Activated CD4-positive, alpha-beta memory T cell treated with anti-CD3 and anti-CD28 coated beads for 36 hours (primary cell): ENCODE measurements around the gene HVCN1. TPM values are rescaled to one million over a fixed set of nuclear protein-coding genes. Genes with fewer than 3 reads are reported as not detected.

ENCODE experiments used
- CTCF ChIA-PET: fragments of 350-600 bp; sonication (Branson Sonifier 250); formaldehyde crosslinking; loops from one replicate; lab custom pipeline; 2021; ENCODE audit warnings: antibody characterized with exemption, inconsistent platforms; lab: Charles Lee
- POLR2A ChIA-PET: fragments of 350-600 bp; sonication (Branson Sonifier 250); formaldehyde crosslinking; loops from one replicate; lab custom pipeline; 2021; ENCODE audit warnings: antibody characterized with exemption; lab: Charles Lee
- DNase-seq: peaks from one replicate; pipeline ENCODE4 v3.0.0-alpha.2; 2020
- H3K27ac Mint-ChIP-seq: one replicate; pipeline ENCODE4 v1.8.0; 2021; ENCODE audit warnings: mixed read lengths
- H3K27me3 Mint-ChIP-seq: one replicate; pipeline ENCODE4 v1.8.0; 2021; ENCODE audit warnings: mixed read lengths
- H3K36me3 Mint-ChIP-seq: one replicate; pipeline ENCODE4 v1.8.0; 2021; ENCODE audit warnings: mixed read lengths
- H3K4me1 Mint-ChIP-seq: one replicate; pipeline ENCODE4 v1.8.0; 2021; ENCODE audit warnings: low read depth, mixed read lengths
- H3K4me3 Mint-ChIP-seq: one replicate; pipeline ENCODE4 v1.8.0; 2021; ENCODE audit warnings: mild to moderate bottlenecking, mixed read lengths
- H3K9me3 Mint-ChIP-seq: one replicate; pipeline ENCODE4 v1.8.0; 2021; ENCODE audit warnings: mixed read lengths
- intact Hi-C: fragments of 100-400 bp; cut with micrococcal nuclease; formaldehyde crosslinking; loops from one replicate; pipeline ENCODE4 v1.15.1; 2023
- total RNA-seq, 2 experiments: library from RNA; stranded (reverse); gene quantifications; one replicate each; pipeline ENCODE4 v1.2.3, GENCODE V29; 2021

HVCN1 gene
- total RNA-seq, 2 experiments from 2014 or later, result 4.0 to 4.1 TPM

- intact Hi-C loops, result no loop called here
These were observed 4.5 kb downstream of the HVCN1 start for GRCh38 chr12:110684312-110684836.

GRCh38 chr12:110683888-110684287 lies 5.0 kb downstream of the HVCN1 start:
- H3K27me3 Mint-ChIP-seq, result no peaks in the 10 kb centered on the region
- H3K4me3 Mint-ChIP-seq, result no peak overlapping the region
- DNase-seq, result no peak
- H3K27ac Mint-ChIP-seq, result no peak overlapping the region
- POLR2A ChIA-PET, result interaction anchor here (0.6 kb wide), 1 partner anchor 65 kb away, joined by 3 read pairs; no protein-coding TSS in a partner anchor
- H3K4me1 Mint-ChIP-seq, result peaks cover 12% of the 10 kb centered on the region
- H3K36me3 Mint-ChIP-seq, result no peaks in the 10 kb centered on the region
- CTCF ChIA-PET, result no interaction called here
- H3K9me3 Mint-ChIP-seq, result no peaks in the 10 kb centered on the region
- intact Hi-C loops, result no loop called here

More at GRCh38 chr12:110684312-110684836, 4.5 kb downstream of the HVCN1 start:
- Mint-ChIP-seq H3K4me3 (no peak overlapping the region), H3K27ac (no peak overlapping the region), H3K27me3 (no peaks in the 10 kb centered on the region), H3K9me3 (no peaks in the 10 kb centered on the region), H3K36me3 (no peaks in the 10 kb centered on the region), H3K4me1 (peaks cover 13% of the 10 kb centered on the region)
- no peak for DNase-seq
- ChIA-PET CTCF (no interaction called here), POLR2A (interaction anchor here (0.6 kb wide), 1 partner anchor 65 kb away, joined by 3 read pairs; no protein-coding TSS in a partner anchor)

- POLR2A ChIA-PET, result no interaction called here
- no peak overlapping the region for H3K4me3 Mint-ChIP-seq
- no peak for DNase-seq
- peaks cover 12% of the 10 kb centered on the region for H3K4me1 Mint-ChIP-seq
- no peaks in the 10 kb centered on the region for H3K27me3 Mint-ChIP-seq
- no peaks in the 10 kb centered on the region for H3K36me3 Mint-ChIP-seq
- H3K9me3 Mint-ChIP-seq, result no peaks in the 10 kb centered on the region
- H3K27ac Mint-ChIP-seq, result no peak overlapping the region
- intact Hi-C loops, result no loop called here
- CTCF ChIA-PET, result no interaction called here
These were observed 8.9 kb downstream of the HVCN1 start for GRCh38 chr12:110680032-110680431.

GRCh38 chr12:110679201-110679600 lies 9.7 kb downstream of the HVCN1 start:
- POLR2A ChIA-PET, result no interaction called here
- Mint-ChIP-seq H3K27me3 (no peaks in the 10 kb centered on the region), H3K9me3 (peaks cover 5% of the 10 kb centered on the region), H3K27ac (no peak overlapping the region), H3K4me1 (peaks cover 12% of the 10 kb centered on the region), H3K4me3 (no peak overlapping the region), H3K36me3 (peaks cover 3% of the 10 kb centered on the region)
- intact Hi-C loops, result no loop called here
- CTCF ChIA-PET, result no interaction called here
- no peak for DNase-seq

- DNase-seq, result no peak
- no peak overlapping the region for H3K4me3 Mint-ChIP-seq
- ChIA-PET POLR2A (no interaction called here), CTCF (no interaction called here)
- intact Hi-C loops, result no loop called here
- H3K36me3 Mint-ChIP-seq, result peaks cover 3% of the 10 kb centered on the region
- H3K9me3 Mint-ChIP-seq, result peaks cover 5% of the 10 kb centered on the region
- no peaks in the 10 kb centered on the region for H3K27me3 Mint-ChIP-seq
- H3K27ac Mint-ChIP-seq, result no peak overlapping the region
- peaks cover 12% of the 10 kb centered on the region for H3K4me1 Mint-ChIP-seq
These were observed 10.9 kb downstream of the HVCN1 start for GRCh38 chr12:110677982-110678381.

GRCh38 chr12:110677206-110677911 lies 11.6 kb downstream of the HVCN1 start:
- Mint-ChIP-seq H3K4me1 (peaks cover 15% of the 10 kb centered on the region), H3K36me3 (peaks cover 3% of the 10 kb centered on the region), H3K27me3 (no peaks in the 10 kb centered on the region), H3K27ac (no peak overlapping the region), H3K9me3 (peaks cover 5% of the 10 kb centered on the region), H3K4me3 (no peak overlapping the region)
- intact Hi-C loops, result no loop called here
- POLR2A ChIA-PET, result no interaction called here
- CTCF ChIA-PET, result no interaction called here
- no peak for DNase-seq

GRCh38 chr12:110676171-110676570 lies 12.7 kb downstream of the HVCN1 start:
- Mint-ChIP-seq H3K4me3 (no peak overlapping the region), H3K27me3 (no peaks in the 10 kb centered on the region), H3K9me3 (peaks cover 5% of the 10 kb centered on the region), H3K4me1 (peaks cover 15% of the 10 kb centered on the region), H3K36me3 (peaks cover 3% of the 10 kb centered on the region), H3K27ac (no peak overlapping the region)
- ChIA-PET CTCF (interaction anchor here (1.2 kb wide), 1 partner anchor 12 kb away, joined by 3 read pairs; no protein-coding TSS in a partner anchor), POLR2A (no interaction called here)
- intact Hi-C loops, result no loop called here
- no peak for DNase-seq

GRCh38 chr12:110670161-110670701 lies 18.7 kb downstream of the HVCN1 start:
- peaks cover 9% of the 10 kb centered on the region for H3K36me3 Mint-ChIP-seq
- POLR2A ChIA-PET, result no interaction called here
- peak overlapping the region; percentile 70 for H3K27ac Mint-ChIP-seq

GRCh38 chr12:110669193-110669502 lies 19.8 kb downstream of the HVCN1 start:
- peaks cover 21% of the 10 kb centered on the region for H3K4me1 Mint-ChIP-seq
- CTCF ChIA-PET, result no interaction called here
- POLR2A ChIA-PET, result no interaction called here

More at GRCh38 chr12:110670161-110670701, 18.7 kb downstream of the HVCN1 start:
- Mint-ChIP-seq H3K9me3 (peaks cover 11% of the 10 kb centered on the region), H3K4me1 (peaks cover 21% of the 10 kb centered on the region), H3K27me3 (no peaks in the 10 kb centered on the region), H3K4me3 (no peak overlapping the region)
- DNase-seq, result peak; percentile 59
- CTCF ChIA-PET, result no interaction called here
- intact Hi-C loops, result no loop called here

GRCh38 chr12:110668480-110669192 lies 20.3 kb downstream of the HVCN1 start:
- H3K27ac Mint-ChIP-seq, result peak overlapping the region; percentile 0

More at GRCh38 chr12:110669193-110669502, 19.8 kb downstream of the HVCN1 start:
- H3K4me3 Mint-ChIP-seq, result no peak overlapping the region
- H3K27ac Mint-ChIP-seq, result peak overlapping the region; percentile 0
- intact Hi-C loops, result no loop called here
- peaks cover 17% of the 10 kb centered on the region for H3K9me3 Mint-ChIP-seq
- H3K27me3 Mint-ChIP-seq, result no peaks in the 10 kb centered on the region
- no peak for DNase-seq
- peaks cover 14% of the 10 kb centered on the region for H3K36me3 Mint-ChIP-seq

GRCh38 chr12:110667671-110668070 lies 21.2 kb downstream of the HVCN1 start:
- ChIA-PET CTCF (no interaction called here), POLR2A (interaction anchor here (1.2 kb wide), 1 partner anchor 11 kb away, joined by 3 read pairs; no protein-coding TSS in a partner anchor)
- no peak for DNase-seq
- intact Hi-C loops, result no loop called here
- no peak overlapping the region for H3K4me3 Mint-ChIP-seq
- H3K4me1 Mint-ChIP-seq, result peaks cover 20% of the 10 kb centered on the region
- peaks cover 19% of the 10 kb centered on the region for H3K9me3 Mint-ChIP-seq
- peaks cover 14% of the 10 kb centered on the region for H3K36me3 Mint-ChIP-seq
- H3K27me3 Mint-ChIP-seq, result no peaks in the 10 kb centered on the region
- H3K27ac Mint-ChIP-seq, result no peak overlapping the region

More at GRCh38 chr12:110668480-110669192, 20.3 kb downstream of the HVCN1 start:
- intact Hi-C loops, result no loop called here
- Mint-ChIP-seq H3K36me3 (peaks cover 14% of the 10 kb centered on the region), H3K27me3 (no peaks in the 10 kb centered on the region), H3K4me1 (peaks cover 21% of the 10 kb centered on the region), H3K4me3 (no peak overlapping the region), H3K9me3 (peaks cover 19% of the 10 kb centered on the region)
- CTCF ChIA-PET, result interaction anchor here (0.8 kb wide), 1 partner anchor 53 kb away, joined by 3 read pairs; no protein-coding TSS in a partner anchor
- no peak for DNase-seq
- POLR2A ChIA-PET, result interaction anchor here (1.2 kb wide), 1 partner anchor 12 kb away, joined by 3 read pairs; no protein-coding TSS in a partner anchor

- POLR2A ChIA-PET, result no interaction called here
- Mint-ChIP-seq H3K4me3 (no peak overlapping the region), H3K36me3 (peaks cover 14% of the 10 kb centered on the region), H3K27me3 (no peaks in the 10 kb centered on the region), H3K27ac (no peak overlapping the region), H3K9me3 (peaks cover 19% of the 10 kb centered on the region), H3K4me1 (peaks cover 22% of the 10 kb centered on the region)
- DNase-seq, result no peak
- CTCF ChIA-PET, result no interaction called here
- intact Hi-C loops, result no loop called here
These were observed 22.0 kb downstream of the HVCN1 start for GRCh38 chr12:110666892-110667291.
